GM19099 (cell line): ENCODE measurements around the gene STXBP5L.

ENCODE experiments used
- POLR2A ChIP-seq: IDR thresholded peaks from 3 replicates; pipeline ENCODE4 v1.6.1; 2011; ENCODE audit warnings: low read depth; ENCODE audit not compliant: insufficient read length; ENCODE audit errors: extremely low read depth

The STXBP5L gene

GRCh38 chr3:121153851-121154250 lies 245.8 kb downstream of the STXBP5L start:
- no peak for TF ChIP-seq POLR2A

- no peak for TF ChIP-seq POLR2A
Observed at GRCh38 chr3:121155028-121155427, 247.0 kb downstream of the STXBP5L start.

- TF ChIP-seq POLR2A = no peak
Observed at GRCh38 chr3:121165397-121165837, 257.4 kb downstream of the STXBP5L start.

GRCh38 chr3:121167374-121168139 lies 259.6 kb downstream of the STXBP5L start:
- TF ChIP-seq POLR2A = no peak

- no peak for TF ChIP-seq POLR2A
Observed at GRCh38 chr3:121175083-121175482, 267.1 kb downstream of the STXBP5L start.

GRCh38 chr3:121202573-121202972 lies 294.6 kb downstream of the STXBP5L start:
- no peak for TF ChIP-seq POLR2A

GRCh38 chr3:121223116-121223515 lies 315.1 kb downstream of the STXBP5L start:
- TF ChIP-seq POLR2A = no peak

- TF ChIP-seq POLR2A = no peak
Observed at GRCh38 chr3:121228971-121229370, 321.0 kb downstream of the STXBP5L start.

- TF ChIP-seq POLR2A = no peak
Observed at GRCh38 chr3:121231872-121232271, 323.9 kb downstream of the STXBP5L start.

- TF ChIP-seq POLR2A = no peak
Observed at GRCh38 chr3:121232309-121233225, 324.6 kb downstream of the STXBP5L start.

GRCh38 chr3:121243208-121243607 lies 335.2 kb downstream of the STXBP5L start:
- no peak for TF ChIP-seq POLR2A

GRCh38 chr3:121252676-121253075 lies 344.7 kb downstream of the STXBP5L start:
- TF ChIP-seq POLR2A = no peak

- no peak for TF ChIP-seq POLR2A
Observed at GRCh38 chr3:121269389-121269788, 361.4 kb downstream of the STXBP5L start.

- no peak for TF ChIP-seq POLR2A
Observed at GRCh38 chr3:121274411-121274810, 366.4 kb downstream of the STXBP5L start.

- no peak for TF ChIP-seq POLR2A
Observed at GRCh38 chr3:121295452-121295851, 387.4 kb downstream of the STXBP5L start.

GRCh38 chr3:121295979-121296378 lies 388.0 kb downstream of the STXBP5L start:
- TF ChIP-seq POLR2A = no peak
